ENCODE data around the gene TNN. TPM values are rescaled to one million over a fixed set of nuclear protein-coding genes. Genes with fewer than 3 reads are reported as not detected.

Gene TNN
- total and polyA plus RNA-seq, 2 experiments from 2014 or later: 0.18 to 0.31 TPM

GRCh38 chr1:175128523-175128922 lies 60.9 kb downstream of the TNN start (continued):
- no peak for TF ChIP-seq ZNF462 (CRISPR knock-in tag; IDR thresholded peaks at IDR 0.05)
- no peak for TF ChIP-seq ETS1 (IDR thresholded peaks at IDR 0.05)
- TF ChIP-seq EZH2phosphoT487 (IDR thresholded peaks at IDR 0.05; ENCODE audit: unreplicated experiment): no peak
- TF ChIP-seq EZH2 (IDR thresholded peaks at IDR 0.05; ENCODE audit: low read depth, unreplicated experiment): no peak
- TF ChIP-seq NANOG (IDR thresholded peaks at IDR 0.05; ENCODE audit: borderline replicate concordance): no peak
- no peak for TF ChIP-seq REST (IDR thresholded peaks at IDR 0.05; ENCODE audit: unreplicated experiment)
- TF ChIP-seq ZNF331 (CRISPR knock-in tag; IDR thresholded peaks at IDR 0.05; ENCODE audit: low read depth): no peak
- no peak for TF ChIP-seq CREB1 (CRISPR knock-in tag; IDR thresholded peaks at IDR 0.05; ENCODE audit: low read depth)
- TF ChIP-seq POLR2AphosphoS5 (IDR thresholded peaks at IDR 0.05; ENCODE audit: low read depth): no peak

All from GM23338 (cell line).